GM18507 (cell line): ENCODE results near the gene CBARP.

ENCODE experiments used
- DNase-seq: peaks from one replicate; pipeline ENCODE4 v3.0.0; 2011; ENCODE audit warnings: low read depth; ENCODE audit not compliant: insufficient read length; ENCODE audit errors: extremely low spot score
- FAIRE-seq: peaks from 2 replicates; lab custom pipeline; 2011; peaks lifted over from hg19 to GRCh38; lab: Jason Lieb, UNC

CBARP gene

DNA sequence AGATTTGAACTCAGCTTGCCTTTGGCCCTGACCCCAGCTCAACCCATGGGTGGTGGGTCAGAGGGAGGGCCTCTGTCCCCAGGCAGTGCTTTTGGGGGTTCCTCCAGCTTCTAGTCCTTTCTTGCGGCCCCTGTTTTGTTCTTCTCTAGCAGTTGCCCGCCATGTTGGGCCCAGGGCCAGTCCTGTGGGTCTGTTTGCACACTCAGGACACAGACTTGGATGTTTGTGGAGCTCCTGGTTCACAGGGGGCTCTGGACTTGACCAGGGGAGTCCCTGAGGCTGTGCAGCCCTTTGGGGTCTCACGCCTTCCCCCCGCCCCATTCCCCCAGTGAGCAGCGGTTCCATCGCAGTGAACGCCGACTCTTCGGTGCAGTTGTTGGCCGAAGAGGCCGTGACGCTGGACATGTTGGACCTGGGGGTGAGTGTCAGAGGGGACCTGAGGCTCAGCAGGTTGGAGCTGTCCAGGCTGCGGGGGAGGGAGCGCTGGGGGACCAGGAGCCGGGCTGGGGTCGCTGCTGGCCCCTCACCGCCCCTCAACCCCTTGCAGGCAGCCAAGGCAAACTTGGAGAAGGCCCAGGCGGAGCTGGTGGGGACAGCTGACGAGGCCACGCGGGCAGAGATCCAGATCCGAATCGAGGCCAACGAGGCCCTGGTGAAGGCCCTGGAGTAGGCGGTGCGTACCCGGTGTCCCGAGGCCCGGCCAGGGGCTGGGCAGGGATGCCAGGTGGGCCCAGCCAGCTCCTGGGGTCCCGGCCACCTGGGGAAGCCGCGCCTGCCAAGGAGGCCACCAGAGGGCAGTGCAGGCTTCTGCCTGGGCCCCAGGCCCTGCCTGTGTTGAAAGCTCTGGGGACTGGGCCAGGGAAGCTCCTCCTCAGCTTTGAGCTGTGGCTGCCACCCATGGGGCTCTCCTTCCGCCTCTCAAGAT, 6.2 kb upstream of the CBARP start:
- FAIRE-seq, result peak; percentile 77
- peak; percentile 77 for DNase-seq

DNA sequence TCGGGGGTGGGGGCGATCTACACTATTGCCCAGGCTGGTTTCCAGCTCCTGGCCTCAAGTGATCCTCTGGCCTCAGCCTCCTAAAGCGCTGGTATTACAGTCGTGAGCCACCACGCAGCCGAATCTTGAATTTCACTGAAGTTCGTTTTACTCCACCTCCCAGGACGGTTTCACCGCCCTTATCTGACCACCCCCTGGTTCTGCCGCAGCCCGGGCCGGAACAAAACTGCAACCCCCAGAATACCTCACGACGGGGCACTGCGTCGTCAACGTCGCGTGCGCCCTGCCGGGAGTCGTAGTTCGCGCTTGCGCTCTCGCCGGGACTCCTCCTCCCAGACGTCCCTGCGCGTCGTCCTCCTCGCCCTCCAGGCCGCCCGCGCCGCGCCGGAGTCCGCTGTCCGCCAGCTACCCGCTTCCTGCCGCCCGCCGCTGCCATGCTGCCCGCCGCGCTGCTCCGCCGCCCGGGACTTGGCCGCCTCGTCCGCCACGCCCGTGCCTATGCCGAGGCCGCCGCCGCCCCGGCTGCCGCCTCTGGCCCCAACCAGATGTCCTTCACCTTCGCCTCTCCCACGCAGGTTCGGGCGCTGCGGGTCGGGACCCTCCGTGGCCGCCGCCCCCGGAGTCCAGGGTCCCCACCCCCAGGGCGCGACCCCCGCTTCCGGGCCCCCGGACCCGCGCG, 3.8 kb upstream of the CBARP start, which contains the start of gene ATP5F1D:
Gene ATP5F1D (plus strand): TSS at position 335 of the 679 bp plus-strand sequence. CDS start 100 bp downstream, at position 435.
- peak; percentile 98 for FAIRE-seq
- DNase-seq, result peak; percentile 90

DNA sequence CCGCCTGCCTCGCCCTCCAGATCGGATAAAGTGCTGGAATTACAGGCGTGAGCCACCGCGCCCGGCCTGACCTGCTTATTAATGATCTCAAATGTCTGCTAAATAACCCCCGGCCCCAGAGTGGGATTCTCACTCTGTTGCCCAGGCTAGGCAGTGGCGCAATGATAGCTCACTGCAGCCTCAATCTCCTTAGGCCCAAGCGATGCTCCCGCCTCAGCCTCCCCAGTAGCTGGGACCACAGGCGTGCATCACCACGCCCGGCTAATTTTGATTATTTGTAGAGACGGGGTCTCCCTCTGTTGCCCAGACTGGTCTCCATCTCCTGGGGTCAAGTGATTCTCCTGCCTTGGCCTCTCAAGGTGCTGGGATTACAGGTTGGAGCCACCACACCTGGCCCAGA, 3.1 kb upstream of the CBARP start:
- DNase-seq (no peak), FAIRE-seq (no peak)

DNA sequence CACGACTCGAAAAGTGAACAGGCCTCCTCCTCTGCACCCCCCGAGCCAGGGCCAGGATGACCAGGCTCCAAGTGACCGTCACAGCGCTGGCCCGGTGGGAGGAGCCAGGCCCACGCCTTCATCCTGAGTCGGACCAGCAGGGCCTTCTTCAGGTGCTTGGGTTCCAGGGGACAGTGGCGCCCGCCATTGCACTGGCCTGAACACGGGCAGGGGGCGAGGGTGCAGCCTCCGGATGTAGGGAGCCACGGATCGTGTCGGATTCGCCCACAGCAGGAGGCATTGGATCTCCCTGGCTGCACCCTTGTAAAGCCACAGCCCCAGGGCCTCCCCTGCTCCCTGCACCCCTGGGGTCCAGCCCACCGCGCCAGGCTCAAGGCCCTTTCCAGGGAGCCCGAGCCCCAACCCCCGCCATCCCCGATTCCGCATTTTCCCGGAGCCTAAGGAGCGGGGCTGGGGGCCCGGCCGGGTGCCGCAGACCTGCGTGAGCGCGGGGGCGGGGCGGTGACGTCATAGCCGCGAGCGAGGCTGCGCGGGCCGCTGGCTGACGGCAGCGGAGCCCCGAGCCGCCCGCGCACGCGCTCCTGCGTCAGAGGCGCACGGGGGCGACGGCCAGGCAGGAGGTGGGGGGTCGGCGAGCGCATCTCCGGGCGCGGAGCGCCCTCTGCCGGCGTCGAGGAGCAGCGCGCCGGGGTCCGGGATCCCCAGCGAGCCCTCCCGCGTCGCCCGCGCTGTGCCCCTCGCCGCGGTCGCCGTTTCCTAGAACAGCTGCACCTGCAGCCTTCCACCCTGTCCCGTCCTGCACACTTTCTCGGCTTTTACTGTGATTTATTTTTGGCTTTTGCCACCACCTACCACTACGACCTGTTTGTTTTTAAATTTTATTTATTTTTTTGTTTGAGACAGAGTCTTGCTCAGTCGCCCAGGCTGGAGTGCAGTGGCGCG, 2.3 kb upstream of the CBARP start:
- DNase-seq (peak; percentile 95), FAIRE-seq (peak; percentile 56)

DNA sequence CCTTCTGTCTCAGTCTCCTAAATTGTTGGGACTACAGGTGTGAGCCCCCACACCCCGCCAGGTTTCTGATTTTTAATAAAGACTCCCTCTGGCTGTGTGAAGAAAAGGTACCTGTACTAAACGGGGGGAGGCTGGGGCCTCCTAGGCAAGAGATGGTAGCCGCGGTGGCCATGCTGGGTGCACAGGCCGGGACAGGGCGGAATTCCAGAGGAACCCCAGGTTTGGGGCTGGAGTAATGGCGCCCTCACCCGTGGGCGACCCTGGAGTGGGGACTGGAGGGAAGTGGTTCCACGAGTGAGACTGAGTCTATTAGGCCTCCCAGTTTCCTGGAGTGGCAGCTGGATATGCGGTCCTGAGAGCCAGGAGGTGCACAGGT, 1.6 kb upstream of the CBARP start:
- DNase-seq (no peak), FAIRE-seq (no peak)

DNA sequence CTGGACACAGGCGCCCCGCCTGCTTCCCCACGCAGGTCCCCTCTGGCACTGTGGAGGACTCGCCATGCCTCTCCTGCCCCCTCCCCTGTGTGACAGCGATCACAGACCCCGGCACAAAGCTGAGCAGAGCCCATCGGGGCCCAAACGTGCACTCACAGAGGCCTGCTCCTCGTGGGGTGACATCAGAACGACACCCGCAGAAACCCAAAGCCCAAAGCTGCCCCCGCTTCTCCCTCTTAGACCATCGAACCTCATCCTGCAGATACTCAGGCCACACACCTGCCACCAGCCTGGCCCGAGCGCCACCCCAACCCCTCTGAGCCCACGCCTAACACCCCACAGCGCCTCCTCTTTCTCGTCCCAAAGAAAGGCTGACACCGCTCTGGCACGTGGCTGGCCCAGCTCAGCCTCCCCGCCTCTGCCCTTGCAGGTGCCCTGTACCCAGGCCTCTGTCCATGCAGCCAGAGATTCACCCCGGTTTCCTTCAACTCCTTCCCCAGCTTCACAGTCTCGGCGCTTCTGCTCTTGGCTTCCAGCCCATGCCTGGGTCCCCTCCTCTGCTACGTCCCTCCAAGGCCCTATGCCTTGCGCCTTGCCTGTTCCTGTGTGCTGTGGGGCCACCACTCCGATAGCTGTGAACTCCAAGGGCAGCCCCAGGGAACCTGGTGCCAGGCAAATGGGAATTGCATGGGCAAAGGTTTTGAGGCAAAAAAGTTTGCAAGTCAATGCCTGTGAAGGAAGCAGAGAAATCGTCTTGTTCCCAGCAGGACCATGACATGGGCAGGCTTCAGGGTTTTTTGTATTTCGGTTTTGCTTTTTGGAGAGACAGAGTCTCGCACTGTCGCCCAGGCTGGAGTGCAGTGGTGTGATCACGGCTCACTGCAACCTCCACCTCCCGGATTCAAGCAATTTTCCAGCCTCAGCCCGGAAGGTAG, 831 bp upstream of the CBARP start:
- no peak for FAIRE-seq
- DNase-seq, result no peak

DNA sequence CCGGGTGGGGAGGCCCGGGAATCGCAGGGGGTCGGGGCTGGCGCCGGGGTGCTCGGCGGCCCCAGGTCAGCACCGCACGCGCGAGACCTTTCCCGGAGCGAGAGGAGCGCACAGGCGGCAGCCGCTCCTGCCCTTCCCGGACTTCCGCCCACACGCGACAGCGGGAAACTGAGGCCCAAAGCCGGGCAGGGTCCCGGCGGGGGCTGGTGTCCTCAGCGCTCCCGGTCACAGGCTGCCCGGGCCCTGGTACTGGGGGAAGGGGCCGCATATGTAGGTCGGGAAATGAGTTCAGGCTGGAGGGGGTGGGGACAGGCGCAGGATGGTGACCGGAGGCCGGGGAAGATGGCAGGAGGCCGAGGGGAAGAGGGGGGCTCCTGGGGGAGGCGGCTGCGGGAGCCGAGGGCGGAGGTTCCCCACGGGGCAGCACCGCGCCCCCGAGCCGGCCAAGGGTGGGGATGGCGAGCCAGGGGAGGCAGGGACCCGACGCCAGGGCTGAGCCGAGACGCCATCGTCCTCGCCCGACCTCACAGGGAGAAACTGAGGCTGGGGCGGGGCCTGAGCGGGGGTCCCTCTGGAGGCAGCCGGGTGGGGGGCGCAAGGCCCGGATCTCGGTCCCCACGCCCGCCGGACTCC, 662 bp downstream of the CBARP start:
- DNase-seq (no peak), FAIRE-seq (no peak)

DNA sequence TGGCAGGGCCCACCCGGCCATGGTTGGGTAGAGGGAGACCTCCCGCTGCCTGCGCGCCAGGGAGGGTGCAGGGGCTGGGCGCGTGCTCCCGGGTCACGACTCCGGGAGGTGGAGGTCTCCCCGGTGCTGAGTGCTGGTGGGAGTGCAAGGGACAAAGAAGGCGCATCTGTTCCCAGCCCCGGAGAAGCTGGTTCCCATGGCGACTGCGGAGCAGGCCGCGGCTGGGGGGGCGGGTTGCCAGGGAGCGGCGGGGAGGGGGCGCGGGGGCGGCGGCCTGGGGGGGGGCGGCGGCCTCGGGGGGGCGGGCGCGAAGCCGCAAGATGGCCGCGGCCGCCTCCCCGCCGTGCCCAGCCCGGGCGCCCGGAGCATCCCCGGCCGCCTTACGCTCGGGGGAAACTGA, 1.2 kb downstream of the CBARP start:
- DNase-seq (no peak), FAIRE-seq (no peak)

DNA sequence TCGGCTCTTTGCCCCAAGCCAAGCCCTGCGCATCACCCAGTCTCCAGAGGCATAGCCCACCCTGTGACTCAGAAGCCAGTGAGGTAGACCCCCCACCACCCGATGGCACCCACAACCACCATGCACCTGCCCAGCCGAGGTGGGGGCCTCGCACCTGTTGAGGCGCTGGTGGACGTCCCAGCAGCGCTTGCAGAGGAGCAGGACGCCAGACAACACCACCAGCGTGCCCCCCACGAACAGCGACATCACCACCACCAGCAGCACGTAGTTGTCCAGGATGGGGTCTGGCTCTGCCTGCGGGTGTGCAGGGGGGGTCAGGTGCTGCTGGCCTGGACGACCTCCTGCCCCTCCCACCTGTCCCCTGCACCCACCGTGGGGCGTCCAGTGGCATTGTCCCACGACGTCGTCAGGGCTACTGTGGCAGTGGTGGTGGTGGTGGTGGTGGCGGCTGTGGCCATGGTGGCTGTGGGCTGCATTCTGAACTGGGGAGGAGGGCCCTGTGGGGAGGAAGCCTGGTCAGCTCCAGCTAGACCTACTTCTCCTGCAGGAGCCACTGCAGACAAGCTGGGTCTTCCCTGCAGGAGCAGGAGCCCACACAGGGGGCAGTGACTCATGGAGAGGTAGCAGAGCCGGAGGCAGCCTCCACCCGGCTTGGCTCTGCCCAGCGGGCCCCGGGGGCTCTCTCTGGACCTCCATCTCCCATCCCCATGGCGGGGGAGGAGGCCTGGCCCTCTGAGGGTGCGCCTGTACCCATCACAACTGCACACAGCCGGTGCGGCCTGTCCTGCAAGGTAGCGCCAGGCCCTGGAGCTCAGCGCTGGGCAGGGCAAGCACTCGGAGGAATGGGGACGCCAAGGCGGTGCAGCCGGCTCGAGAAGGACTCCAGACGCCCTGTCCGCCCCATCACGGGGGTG, 1.9 kb downstream of the CBARP start:
- FAIRE-seq, result no peak

DNA sequence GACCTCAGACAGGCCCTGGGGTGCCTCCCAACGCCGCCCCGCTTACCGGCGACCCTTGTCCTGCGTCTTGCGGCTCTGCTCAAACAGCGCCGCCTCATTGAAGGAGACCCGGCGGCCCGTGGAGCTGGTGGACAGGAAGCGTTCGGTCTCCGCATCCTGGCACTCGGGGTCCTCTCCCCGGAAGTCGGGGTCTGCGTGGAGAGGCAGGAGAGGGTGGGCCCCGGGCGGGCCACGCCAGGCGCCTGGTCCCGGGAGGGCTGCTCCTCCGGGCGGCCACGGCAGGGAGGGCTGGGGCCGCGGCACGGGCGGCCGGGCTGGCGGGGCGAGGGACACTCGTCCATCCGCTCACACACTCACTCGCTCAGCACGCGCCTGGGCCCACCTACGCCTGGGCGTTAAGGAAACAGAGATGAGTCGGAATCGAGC, 2.8 kb downstream of the CBARP start:
- FAIRE-seq, result no peak
- no peak for DNase-seq

More for the DNA sequence above, 1.9 kb downstream of the CBARP start:
- no peak for DNase-seq

DNA sequence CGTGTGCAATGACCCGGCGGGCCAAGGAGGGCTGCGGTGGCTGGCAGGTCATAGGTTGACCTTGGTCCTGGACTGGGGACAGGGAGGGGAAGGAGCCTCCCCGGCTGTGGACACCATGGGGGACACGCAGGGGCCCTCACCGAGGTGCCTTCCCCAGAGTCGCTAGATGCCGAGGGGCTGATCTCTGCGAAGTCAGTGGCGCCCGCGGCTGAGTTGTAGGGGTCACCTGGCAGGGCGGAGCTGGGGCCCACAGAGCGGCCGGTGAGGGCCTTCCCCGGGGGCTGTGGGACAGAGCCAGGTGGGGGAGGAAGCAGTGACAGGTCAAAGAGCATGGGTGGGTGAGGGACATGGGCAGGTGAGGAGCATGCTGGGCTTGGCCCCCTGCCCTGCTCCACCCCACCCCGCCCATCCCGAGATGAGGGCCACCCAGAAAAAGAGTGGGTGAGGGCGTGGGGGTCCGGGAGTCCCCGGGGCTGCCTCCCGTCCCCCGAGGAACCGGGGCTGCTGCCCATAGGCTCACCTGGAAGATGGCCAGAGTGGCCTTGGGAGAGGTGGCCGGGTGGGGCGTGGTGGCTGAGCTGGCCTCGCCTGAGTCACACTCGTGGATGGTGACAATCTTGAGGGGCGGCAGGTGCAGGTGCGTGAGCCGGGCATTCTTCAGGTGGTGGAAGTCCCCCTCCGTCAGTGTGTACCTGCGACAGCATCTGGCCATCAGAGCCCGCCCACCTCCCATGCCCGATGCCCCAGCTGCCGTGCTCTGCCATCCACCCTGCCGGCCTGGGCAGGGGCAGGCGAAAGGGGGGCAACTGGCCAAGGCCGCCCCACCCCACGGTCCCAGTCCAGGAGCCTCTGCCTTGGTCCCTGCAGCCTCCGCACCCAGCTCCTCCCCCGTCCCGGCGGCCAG, 3.5 kb downstream of the CBARP start:
- DNase-seq (no peak), FAIRE-seq (no peak)

DNA sequence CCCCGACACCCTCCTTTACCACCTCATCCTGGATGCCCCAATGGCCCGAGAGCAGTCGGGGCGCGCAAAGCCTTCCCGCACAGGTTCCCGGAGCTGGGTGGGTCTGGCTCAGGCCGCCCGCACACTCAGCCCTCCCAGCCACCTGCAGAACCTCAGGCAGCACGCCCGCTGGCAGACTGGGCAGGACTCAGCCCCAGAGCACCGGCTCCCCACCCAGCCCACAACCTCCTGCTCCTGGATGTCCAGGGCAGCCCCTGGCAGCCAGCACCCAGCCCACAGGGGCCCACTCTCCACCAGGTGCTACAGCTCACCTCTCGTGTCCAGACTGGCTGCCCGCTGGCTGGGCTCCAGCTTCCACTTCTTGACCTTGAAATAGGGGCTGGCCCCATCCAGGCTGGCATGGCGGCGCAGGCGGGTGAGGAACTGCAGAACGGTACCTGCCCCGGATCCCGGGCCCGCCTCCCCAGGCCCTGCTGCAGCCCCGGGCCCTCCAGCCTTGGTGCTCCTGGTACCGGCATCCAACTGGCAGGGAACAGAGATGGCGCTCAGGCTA, 4.6 kb downstream of the CBARP start:
- DNase-seq (no peak), FAIRE-seq (no peak)

DNA sequence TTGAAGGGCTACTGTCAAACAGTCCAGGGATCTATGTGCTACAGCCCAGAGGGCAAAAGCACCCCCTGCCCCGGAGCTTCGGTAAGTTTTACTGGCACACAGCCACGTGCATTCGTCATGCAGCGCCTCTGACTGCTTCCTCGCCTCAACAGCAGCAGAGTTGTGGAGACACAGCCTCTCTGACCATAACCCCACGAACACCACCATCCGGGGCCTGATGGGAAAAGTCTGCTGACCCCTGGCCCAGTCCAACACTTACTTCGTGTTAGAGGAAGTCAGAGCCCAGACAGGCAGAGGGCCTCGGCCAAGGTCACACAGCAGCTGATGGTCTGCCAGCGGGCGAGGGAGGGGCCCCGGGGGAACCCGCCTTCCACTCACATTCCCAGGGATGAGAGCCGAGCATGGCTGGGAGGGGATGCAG, 5.1 kb downstream of the CBARP start:
- no peak for DNase-seq
- no peak for FAIRE-seq

DNA sequence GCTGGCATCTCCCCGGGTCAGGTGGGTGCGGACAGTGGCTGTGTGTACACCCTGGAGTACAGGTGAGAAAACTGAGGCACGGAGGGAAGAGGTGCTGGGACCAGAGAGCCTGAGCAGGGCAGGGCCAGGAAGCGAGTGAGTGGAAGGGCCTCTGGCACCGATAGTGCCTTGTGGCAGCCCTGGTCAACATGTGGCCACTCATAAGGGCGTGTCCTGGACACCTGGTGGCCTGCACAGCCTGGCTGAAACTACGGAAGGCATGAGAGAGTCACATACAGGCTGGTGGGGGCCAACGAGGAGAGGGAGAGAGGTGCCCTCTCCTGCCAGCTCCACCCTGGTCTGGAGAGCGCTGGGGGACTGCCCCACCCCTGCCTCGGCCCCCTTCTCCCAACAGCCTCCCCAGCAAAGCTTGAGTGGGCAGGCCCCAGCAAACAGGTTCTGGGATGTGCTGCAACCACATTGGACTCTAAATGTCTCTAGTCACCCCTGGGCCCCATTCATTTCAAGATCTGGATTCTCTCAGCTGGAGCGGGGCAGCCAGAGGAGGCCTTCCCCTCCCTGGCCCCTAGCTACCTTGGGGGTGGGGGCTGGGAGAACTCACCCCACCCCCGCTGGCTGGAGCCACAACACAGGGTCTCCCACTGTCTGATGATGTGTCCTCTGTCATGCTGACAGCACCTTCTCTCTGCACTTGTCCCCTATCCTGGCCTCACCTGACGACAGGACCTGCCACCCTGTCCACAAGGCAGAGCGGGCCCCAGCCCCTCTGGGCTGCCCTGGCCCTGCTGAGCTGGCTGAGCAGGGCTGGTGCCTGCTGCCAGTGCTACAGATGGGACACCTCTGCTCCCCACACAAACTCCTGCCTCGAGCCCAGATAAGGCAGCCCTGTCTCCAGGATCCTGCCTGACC, 5.8 kb downstream of the CBARP start:
- DNase-seq, result no peak
- FAIRE-seq, result no peak
